ENCODE measurements around the gene MINK1.
A peak's percentile ranks its signal among the peaks of the same experiment; 100 is the strongest.

The MINK1 gene

DNA sequence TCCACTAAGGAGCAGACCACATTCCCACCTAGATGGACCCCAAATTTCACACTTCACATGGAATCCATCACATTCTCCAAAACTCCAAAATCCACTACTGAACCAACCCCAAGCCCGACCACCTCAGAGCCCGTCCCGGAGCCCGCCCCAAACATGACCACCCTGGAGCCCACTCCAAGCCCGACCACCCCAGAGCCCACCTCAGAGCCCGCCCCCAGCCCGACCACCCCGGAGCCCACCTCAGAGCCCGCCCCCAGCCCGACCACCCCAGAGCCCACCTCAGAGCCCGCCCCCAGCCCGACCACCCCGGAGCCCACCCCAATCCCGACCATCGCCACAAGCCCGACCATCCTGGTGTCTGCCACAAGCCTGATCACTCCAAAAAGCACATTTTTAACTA is 100.5 kb downstream of the MINK1 start:
- DNase-seq (ENCODE audit: low read depth in 2 of 2): no peak

DNA sequence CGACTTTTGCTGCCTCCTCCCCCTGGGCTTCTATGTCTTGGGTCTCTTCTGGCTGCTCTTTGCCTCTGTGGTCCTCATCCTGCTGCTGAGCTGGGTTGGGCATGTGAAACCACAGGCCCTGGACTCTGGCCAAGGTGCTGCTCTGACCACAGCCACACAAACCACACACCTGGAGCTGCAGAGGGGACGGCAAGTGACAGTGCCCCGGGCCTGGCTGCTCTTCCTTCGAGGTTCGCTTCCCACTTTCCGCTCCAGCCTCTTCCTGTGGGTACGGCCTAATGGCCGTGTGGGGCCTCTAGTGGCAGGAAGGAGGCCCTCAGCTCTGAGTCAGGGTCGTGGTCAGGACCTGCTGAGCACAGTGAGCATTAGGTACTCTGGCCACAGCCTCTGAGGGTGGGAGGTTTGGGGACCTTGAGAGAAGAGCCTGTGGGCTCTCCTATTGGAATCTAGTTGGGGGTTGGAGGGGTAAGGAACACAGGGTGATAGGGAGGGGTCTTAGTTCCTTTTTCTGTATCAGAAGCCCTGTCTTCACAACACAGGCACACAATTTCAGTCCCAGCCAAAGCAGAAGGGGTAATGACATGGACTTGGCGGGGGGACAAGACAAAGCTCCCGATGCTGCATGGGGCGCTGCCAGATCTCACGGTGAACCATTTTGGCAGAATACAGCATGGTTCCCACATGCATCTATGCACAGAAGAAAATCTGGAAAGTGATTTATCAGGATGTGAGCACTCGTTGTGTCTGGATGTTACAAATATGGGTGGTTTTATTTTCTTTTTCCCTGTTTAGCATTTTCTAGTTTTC is 101.2 kb downstream of the MINK1 start:
- DNase-seq (ENCODE audit: low read depth in 2 of 2): no peak

- no peak for DNase-seq (ENCODE audit: low read depth in 2 of 2)
Observed at GRCh38 chr17:4935650-4936049, 102.5 kb downstream of the MINK1 start.

- no peak for DNase-seq (ENCODE audit: low read depth in 2 of 2)
Observed at GRCh38 chr17:4936436-4936835, 103.3 kb downstream of the MINK1 start.

GRCh38 chr17:4937553-4937952 is 104.4 kb downstream of the MINK1 start:
- no peak for DNase-seq (ENCODE audit: low read depth in 2 of 2)

DNA sequence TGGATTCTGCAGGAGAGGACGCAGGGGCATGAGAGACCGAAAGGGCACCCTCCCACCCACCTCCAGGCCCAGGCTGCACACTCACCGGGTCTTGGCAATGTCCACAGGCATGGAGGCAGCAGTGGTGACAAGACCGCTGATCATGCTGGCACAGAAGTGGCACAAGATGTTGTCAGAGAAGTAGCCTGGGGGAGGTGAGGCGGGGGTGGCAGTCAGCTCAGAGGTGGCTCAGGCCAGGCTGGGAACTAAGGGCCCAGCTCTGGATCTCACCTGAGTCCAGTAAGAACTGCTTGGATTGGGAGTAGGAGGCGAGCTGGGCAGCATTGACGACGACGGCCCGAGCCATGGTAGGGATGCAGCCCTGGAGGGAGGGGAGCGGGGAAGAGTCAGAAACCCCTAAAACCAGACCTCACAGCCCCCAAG is 104.9 kb downstream of the MINK1 start:
- no peak for DNase-seq (ENCODE audit: low read depth in 2 of 2)

GRCh38 chr17:4938688-4939545 is 105.8 kb downstream of the MINK1 start:
- no peak for DNase-seq (ENCODE audit: low read depth in 2 of 2)

- no peak for DNase-seq (ENCODE audit: low read depth in 2 of 2)
Observed at GRCh38 chr17:4939546-4939795, 106.3 kb downstream of the MINK1 start.

- peak; percentile 95 to 97 for DNase-seq (ENCODE audit: low read depth in 2 of 2)
Observed at GRCh38 chr17:4939796-4940554, 106.8 kb downstream of the MINK1 start, which contains the start of the genes RNF167 and SLC25A11. RNF167 (plus strand) TSS chr17:4940268; CDS start chr17:4940910, 642 bp downstream. SLC25A11 (minus strand) TSS chr17:4940046; CDS start chr17:4939910, 136 bp downstream.

GRCh38 chr17:4940555-4941318 is 107.6 kb downstream of the MINK1 start:
- peak in 1 of 2 donors; percentile 32 for DNase-seq (ENCODE audit: low read depth in 2 of 2)

DNA sequence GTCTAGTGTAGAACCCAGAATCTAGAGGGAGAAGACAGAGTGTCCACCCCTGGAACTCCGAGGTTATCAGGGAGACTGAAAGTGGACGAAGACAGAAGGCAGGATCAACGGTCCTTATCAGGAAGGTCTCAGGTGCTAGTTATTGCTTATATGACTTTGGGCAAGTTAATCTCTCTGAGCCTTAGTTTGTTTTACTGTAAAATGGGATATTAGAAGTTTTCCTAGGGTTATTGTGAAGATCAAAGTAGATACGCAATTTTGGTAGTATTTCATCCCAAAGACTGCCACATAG is 108.1 kb downstream of the MINK1 start:
- no peak for DNase-seq (ENCODE audit: low read depth in 2 of 2)

DNA sequence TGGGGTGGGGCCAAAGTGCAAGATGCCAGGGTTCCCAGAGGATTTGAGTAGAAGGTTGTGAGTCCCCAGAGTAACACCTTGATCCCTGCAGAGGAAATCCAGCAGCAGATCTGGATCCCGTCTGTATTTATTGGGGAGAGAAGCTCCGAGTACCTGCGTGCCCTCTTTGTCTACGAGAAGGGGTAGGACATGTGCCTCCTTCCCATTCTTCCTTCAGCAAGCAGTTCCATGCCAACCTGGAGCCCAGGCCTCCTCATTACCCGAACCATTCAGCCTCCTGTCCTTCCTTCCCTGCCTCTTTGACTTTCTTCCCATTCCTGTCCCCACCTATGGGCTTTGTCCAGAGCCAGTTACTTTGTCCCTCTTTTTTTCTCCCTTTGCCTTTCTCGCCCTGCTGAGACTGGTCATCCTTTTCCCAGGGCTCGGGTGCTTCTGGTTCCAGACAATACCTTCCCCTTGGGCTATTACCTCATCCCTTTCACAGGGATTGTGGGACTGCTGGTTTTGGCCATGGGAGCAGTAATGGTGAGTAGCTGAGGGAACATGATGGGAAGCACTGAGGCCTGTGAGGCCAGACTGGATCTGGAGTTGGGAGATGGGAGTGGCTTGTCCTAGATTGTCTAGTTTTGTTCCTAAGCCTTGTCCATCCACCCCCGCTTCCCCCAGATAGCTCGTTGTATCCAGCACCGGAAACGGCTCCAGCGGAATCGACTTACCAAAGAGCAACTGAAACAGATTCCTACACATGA is 109.8 kb downstream of the MINK1 start:
- DNase-seq (ENCODE audit: low read depth in 2 of 2): no peak

DNA sequence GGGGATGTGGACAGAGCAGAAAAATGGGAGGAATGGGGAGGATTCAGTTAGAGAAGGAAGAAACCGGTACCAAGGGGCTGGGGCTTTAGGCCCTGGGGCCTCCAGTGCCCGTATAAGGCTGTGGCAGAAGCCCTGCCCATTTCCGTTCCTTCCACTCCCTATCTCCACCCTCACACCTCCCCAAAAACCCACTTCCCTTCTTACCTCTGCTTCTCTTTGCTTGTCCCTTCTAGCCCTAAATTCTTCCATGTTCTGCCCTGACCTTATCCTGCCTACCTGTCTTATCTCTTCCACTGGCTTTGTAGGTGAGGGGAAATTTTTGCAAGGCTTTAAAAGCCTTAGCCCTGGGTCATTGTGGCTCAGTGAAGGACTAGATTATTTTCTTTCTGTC is 111.0 kb downstream of the MINK1 start:
- peak in 1 of 2 donors; percentile 41 for DNase-seq (ENCODE audit: low read depth in 2 of 2)

- DNase-seq (ENCODE audit: low read depth in 2 of 2): no peak
Observed at GRCh38 chr17:4944554-4945175, 111.5 kb downstream of the MINK1 start.

- peak; percentile 82 to 83 for DNase-seq (ENCODE audit: low read depth in 2 of 2)
Observed at GRCh38 chr17:4945176-4945943, 112.2 kb downstream of the MINK1 start.

DNA sequence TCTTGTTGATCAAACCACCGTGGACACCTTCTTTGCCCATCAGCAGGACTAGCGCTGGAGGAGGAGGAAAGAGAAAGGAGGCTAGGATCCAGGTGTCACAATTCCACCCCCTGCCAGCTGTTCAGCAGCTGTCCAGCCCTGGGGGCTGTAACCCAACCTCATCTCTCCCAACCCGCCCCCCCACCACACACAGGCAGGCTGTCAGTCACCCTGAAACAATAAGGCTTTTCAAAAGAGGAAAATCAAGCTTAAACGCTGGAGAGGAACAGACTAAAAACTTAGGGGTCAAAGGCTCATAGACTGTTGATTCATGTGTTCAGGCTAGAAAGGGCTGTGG is 112.8 kb downstream of the MINK1 start:
- DNase-seq (ENCODE audit: low read depth in 2 of 2): no peak

DNA sequence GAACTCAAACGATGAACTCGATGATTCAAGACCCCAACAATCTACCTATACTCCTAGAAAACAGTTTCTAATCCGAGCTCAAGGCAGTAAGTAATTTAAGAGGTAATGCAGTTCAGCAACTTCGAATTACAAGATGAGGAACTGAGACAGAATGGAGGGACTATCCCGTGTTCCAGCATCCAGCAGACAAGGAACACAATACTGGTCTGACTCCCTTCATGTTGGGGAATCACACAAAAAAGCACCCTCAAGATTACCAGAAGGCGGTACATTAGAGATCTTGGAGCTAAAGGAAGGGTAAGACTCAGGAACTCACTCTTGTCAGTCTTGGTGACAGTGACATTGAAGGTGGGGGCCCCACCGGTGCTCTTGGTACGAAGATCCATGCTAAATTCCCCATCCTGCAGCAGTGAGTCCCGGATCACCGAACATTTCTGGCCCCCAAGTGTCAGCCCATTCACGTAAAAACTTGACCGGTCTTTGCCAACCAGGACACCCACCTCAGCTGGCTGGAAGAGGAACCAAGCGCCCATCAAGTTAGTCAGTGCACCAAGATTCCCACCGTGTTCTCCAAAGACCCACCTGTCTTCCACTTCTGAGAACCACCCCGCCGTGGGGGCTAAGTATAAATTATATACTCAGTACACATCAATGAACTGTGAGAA is 113.3 kb downstream of the MINK1 start:
- DNase-seq (ENCODE audit: low read depth in 2 of 2): no peak

DNA sequence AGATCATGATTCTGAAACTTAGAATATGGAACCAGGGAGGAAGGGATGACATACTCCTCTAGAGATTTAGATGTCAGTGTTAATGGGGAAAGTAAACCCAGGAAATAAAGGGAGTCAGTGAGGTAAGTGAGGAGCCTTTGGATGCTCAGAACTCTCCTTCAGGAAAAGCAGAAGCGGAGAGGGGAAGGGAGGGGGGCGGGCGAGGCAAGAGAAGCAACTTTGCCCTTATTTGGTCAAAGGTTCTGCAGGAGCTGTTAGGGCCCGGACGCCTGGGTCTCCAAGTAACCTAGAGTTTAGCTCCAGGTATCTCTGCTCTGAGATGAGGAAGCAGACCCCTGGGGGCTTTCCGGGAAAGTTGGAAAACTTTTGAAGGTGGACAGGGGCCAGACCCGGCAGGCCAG is 113.9 kb downstream of the MINK1 start:
- no peak for DNase-seq (ENCODE audit: low read depth in 2 of 2)

Data from stimulated activated CD8-positive, alpha-beta memory T cell treated with anti-CD3 and anti-CD28 coated beads, Interleukin-15, amount 100 ng/mL, for 48 hours (primary cell).